HEK293 (cell line): Measurements from ENCODE around the gene CHMP1B.

Experiments
- GLI4 ChIP-seq: fragments of 450-650 bp; formaldehyde crosslinking; IDR thresholded peaks from 2 replicates; pipeline ENCODE4 v1.5.1; 2016; ENCODE audit warnings: missing biosample characterization, missing genetic modification characterization
- HOXA7 ChIP-seq: sonication (generic); formaldehyde crosslinking; IDR thresholded peaks from 2 replicates; pipeline ENCODE4 v1.8.1; 2022; ENCODE audit warnings: missing genetic modification reagents, borderline replicate concordance
- MYNN ChIP-seq: fragments of 450-650 bp; formaldehyde crosslinking; IDR thresholded peaks from 2 replicates; pipeline ENCODE4 v1.5.1; 2016; ENCODE audit warnings: missing biosample characterization, missing genetic modification characterization, borderline replicate concordance
- SCRT1 ChIP-seq: fragments of 450-650 bp; formaldehyde crosslinking; IDR thresholded peaks from 2 replicates; pipeline ENCODE4 v1.5.1; 2016; ENCODE audit warnings: missing biosample characterization, missing genetic modification characterization, borderline replicate concordance
- SP7 ChIP-seq: fragments of 450-650 bp; formaldehyde crosslinking; IDR thresholded peaks from 2 replicates; pipeline ENCODE4 v1.5.1; 2016; ENCODE audit warnings: missing biosample characterization, missing genetic modification characterization
- ZFP69B ChIP-seq: fragments of 450-650 bp; formaldehyde crosslinking; IDR thresholded peaks from 2 replicates; pipeline ENCODE4 v1.5.1; 2016; ENCODE audit warnings: missing biosample characterization, missing genetic modification characterization
- ZNF169 ChIP-seq: fragments of 450-650 bp; formaldehyde crosslinking; IDR thresholded peaks from 2 replicates; pipeline ENCODE4 v1.5.1; 2016; ENCODE audit warnings: missing biosample characterization, missing genetic modification characterization
- ZNF19 ChIP-seq: fragments of 450-650 bp; formaldehyde crosslinking; IDR thresholded peaks from 2 replicates; pipeline ENCODE4; 2016; ENCODE audit warnings: missing biosample characterization, missing genetic modification characterization, low read depth
- ZNF473 ChIP-seq: fragments of 450-650 bp; formaldehyde crosslinking; IDR thresholded peaks from 2 replicates; pipeline ENCODE4 v1.5.1; 2017; ENCODE audit warnings: missing biosample characterization, missing genetic modification characterization
- ZNF621 ChIP-seq: fragments of 450-650 bp; formaldehyde crosslinking; IDR thresholded peaks from 2 replicates; pipeline ENCODE4 v1.5.1; 2017; ENCODE audit warnings: missing biosample characterization, missing genetic modification characterization
- ZNF624 ChIP-seq: fragments of 450-650 bp; formaldehyde crosslinking; IDR thresholded peaks from 2 replicates; pipeline ENCODE4 v1.5.1; 2017; ENCODE audit warnings: missing biosample characterization, missing genetic modification characterization
- ZNF701 ChIP-seq: fragments of 450-650 bp; formaldehyde crosslinking; IDR thresholded peaks from 2 replicates; pipeline ENCODE4 v1.5.1; 2016; ENCODE audit warnings: missing biosample characterization, missing genetic modification characterization
- TF ChIP-seq, protein P1 (sequence below): fragments of 450-650 bp; formaldehyde crosslinking; IDR thresholded peaks from 2 replicates; pipeline ENCODE4 v1.5.1; 2016; ENCODE audit warnings: missing biosample characterization, missing genetic modification characterization
- TF ChIP-seq, protein P2 (sequence below): fragments of 450-650 bp; formaldehyde crosslinking; IDR thresholded peaks from 2 replicates; pipeline ENCODE4 v1.5.1; 2016; ENCODE audit warnings: missing biosample characterization, missing genetic modification characterization
- TF ChIP-seq, protein P3 (sequence below): fragments of 450-650 bp; formaldehyde crosslinking; IDR thresholded peaks from 2 replicates; pipeline ENCODE4 v1.5.1; 2016; ENCODE audit warnings: missing biosample characterization, missing genetic modification characterization
- TF ChIP-seq, protein P4 (sequence below): fragments of 450-650 bp; formaldehyde crosslinking; IDR thresholded peaks from 2 replicates; pipeline ENCODE4 v1.5.1; 2016; ENCODE audit warnings: missing biosample characterization, missing genetic modification characterization
- TF ChIP-seq, protein P5 (sequence below): fragments of 450-650 bp; formaldehyde crosslinking; IDR thresholded peaks from 2 replicates; pipeline ENCODE4 v1.5.1; 2016; ENCODE audit warnings: missing biosample characterization, missing genetic modification characterization
- TF ChIP-seq, protein P6 (sequence below): fragments of 450-650 bp; formaldehyde crosslinking; conservative IDR thresholded peaks from 2 replicates; pipeline ENCODE4 v1.5.1; 2016; ENCODE audit warnings: low read depth, missing biosample characterization, missing genetic modification characterization
- TF ChIP-seq, protein P7 (sequence below): fragments of 450-650 bp; formaldehyde crosslinking; IDR thresholded peaks from 2 replicates; pipeline ENCODE4 v1.5.1; 2016; ENCODE audit warnings: missing biosample characterization, missing genetic modification characterization
- TF ChIP-seq, protein P8 (sequence below): fragments of 450-650 bp; formaldehyde crosslinking; IDR thresholded peaks from 2 replicates; pipeline ENCODE4 v1.5.1; 2016; ENCODE audit warnings: missing biosample characterization, missing genetic modification characterization

Gene CHMP1B

DNA sequence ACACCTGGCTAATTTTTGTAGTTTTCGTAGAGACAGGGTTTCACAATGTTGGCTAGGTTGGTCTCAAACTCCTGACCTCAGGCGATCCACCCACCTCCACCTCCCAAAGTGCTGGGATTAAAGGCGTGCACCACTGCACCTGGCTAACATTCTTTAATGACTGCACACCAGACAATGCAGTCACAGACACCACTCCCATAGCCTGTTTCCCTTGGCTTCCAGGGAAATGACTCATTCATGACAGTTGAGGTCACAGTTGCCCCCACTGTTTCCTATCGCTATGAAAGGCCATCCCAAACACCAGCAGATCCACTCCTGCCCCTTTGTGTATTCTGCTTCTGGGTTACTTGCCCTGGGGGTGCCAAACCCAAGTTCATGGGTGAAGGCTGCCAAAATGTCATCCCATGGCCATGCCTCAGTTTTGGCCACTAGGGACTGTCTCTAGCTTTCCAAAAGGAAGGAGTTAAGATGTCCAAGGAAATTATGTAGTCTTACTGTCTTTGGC lies 8.7 kb downstream of the CHMP1B start (continued):
- TF ChIP-seq, protein P1, sequence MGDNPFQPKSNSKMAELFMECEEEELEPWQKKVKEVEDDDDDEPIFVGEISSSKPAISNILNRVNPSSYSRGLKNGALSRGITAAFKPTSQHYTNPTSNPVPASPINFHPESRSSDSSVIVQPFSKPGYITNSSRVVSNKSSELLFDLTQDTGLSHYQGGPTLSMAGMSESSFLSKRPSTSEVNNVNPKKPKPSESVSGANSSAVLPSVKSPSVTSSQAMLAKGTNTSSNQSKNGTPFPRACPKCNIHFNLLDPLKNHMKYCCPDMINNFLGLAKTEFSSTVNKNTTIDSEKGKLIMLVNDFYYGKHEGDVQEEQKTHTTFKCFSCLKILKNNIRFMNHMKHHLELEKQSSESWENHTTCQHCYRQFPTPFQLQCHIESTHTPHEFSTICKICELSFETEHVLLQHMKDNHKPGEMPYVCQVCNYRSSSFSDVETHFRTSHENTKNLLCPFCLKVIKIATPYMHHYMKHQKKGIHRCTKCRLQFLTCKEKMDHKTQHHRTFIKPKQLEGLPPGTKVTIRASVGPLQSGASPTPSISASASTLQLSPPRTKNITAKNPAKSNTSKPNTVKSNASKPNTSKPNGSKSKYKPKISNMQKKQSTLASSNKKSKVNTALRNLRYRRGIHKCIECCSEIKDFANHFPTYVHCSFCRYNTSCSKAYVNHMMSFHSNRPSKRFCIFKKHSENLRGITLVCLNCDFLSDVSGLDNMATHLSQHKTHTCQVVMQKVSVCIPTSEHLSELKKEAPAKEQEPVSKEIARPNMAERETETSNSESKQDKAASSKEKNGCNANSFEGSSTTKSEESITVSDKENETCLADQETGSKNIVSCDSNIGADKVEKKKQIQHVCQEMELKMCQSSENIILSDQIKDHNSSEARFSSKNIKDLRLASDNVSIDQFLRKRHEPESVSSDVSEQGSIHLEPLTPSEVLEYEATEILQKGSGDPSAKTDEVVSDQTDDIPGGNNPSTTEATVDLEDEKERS: no peak
- no peak for TF ChIP-seq ZNF624 (tag by site-specific recombination)
- TF ChIP-seq, protein P2, sequence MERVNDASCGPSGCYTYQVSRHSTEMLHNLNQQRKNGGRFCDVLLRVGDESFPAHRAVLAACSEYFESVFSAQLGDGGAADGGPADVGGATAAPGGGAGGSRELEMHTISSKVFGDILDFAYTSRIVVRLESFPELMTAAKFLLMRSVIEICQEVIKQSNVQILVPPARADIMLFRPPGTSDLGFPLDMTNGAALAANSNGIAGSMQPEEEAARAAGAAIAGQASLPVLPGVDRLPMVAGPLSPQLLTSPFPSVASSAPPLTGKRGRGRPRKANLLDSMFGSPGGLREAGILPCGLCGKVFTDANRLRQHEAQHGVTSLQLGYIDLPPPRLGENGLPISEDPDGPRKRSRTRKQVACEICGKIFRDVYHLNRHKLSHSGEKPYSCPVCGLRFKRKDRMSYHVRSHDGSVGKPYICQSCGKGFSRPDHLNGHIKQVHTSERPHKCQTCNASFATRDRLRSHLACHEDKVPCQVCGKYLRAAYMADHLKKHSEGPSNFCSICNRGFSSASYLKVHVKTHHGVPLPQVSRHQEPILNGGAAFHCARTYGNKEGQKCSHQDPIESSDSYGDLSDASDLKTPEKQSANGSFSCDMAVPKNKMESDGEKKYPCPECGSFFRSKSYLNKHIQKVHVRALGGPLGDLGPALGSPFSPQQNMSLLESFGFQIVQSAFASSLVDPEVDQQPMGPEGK (tag by site-specific recombination): 0 out of 2 replicates have a peak, but pooled peaks have one; percentile 28
- no peak for TF ChIP-seq SCRT1
- TF ChIP-seq, protein P3, sequence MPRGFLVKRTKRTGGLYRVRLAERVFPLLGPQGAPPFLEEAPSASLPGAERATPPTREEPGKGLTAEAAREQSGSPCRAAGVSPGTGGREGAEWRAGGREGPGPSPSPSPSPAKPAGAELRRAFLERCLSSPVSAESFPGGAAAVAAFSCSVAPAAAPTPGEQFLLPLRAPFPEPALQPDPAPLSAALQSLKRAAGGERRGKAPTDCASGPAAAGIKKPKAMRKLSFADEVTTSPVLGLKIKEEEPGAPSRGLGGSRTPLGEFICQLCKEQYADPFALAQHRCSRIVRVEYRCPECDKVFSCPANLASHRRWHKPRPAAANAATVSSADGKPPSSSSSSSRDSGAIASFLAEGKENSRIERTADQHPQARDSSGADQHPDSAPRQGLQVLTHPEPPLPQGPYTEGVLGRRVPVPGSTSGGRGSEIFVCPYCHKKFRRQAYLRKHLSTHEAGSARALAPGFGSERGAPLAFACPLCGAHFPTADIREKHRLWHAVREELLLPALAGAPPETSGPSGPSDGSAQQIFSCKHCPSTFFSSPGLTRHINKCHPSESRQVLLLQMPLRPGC (tag by site-specific recombination): no peak
- no peak for TF ChIP-seq MYNN
- TF ChIP-seq, protein P4, sequence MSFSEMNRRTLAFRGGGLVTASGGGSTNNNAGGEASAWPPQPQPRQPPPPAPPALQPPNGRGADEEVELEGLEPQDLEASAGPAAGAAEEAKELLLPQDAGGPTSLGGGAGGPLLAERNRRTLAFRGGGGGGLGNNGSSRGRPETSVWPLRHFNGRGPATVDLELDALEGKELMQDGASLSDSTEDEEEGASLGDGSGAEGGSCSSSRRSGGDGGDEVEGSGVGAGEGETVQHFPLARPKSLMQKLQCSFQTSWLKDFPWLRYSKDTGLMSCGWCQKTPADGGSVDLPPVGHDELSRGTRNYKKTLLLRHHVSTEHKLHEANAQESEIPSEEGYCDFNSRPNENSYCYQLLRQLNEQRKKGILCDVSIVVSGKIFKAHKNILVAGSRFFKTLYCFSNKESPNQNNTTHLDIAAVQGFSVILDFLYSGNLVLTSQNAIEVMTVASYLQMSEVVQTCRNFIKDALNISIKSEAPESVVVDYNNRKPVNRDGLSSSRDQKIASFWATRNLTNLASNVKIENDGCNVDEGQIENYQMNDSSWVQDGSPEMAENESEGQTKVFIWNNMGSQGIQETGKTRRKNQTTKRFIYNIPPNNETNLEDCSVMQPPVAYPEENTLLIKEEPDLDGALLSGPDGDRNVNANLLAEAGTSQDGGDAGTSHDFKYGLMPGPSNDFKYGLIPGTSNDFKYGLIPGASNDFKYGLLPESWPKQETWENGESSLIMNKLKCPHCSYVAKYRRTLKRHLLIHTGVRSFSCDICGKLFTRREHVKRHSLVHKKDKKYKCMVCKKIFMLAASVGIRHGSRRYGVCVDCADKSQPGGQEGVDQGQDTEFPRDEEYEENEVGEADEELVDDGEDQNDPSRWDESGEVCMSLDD (tag by site-specific recombination): no peak
- no peak for TF ChIP-seq HOXA7 (CRISPR knock-in tag)
- TF ChIP-seq, protein P5, sequence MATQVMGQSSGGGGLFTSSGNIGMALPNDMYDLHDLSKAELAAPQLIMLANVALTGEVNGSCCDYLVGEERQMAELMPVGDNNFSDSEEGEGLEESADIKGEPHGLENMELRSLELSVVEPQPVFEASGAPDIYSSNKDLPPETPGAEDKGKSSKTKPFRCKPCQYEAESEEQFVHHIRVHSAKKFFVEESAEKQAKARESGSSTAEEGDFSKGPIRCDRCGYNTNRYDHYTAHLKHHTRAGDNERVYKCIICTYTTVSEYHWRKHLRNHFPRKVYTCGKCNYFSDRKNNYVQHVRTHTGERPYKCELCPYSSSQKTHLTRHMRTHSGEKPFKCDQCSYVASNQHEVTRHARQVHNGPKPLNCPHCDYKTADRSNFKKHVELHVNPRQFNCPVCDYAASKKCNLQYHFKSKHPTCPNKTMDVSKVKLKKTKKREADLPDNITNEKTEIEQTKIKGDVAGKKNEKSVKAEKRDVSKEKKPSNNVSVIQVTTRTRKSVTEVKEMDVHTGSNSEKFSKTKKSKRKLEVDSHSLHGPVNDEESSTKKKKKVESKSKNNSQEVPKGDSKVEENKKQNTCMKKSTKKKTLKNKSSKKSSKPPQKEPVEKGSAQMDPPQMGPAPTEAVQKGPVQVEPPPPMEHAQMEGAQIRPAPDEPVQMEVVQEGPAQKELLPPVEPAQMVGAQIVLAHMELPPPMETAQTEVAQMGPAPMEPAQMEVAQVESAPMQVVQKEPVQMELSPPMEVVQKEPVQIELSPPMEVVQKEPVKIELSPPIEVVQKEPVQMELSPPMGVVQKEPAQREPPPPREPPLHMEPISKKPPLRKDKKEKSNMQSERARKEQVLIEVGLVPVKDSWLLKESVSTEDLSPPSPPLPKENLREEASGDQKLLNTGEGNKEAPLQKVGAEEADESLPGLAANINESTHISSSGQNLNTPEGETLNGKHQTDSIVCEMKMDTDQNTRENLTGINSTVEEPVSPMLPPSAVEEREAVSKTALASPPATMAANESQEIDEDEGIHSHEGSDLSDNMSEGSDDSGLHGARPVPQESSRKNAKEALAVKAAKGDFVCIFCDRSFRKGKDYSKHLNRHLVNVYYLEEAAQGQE: no peak
- TF ChIP-seq ZNF169: no peak
- TF ChIP-seq SP7 (tag by site-specific recombination): no peak
- no peak for TF ChIP-seq ZNF19 (tag by site-specific recombination)
- no peak for TF ChIP-seq ZNF621 (tag by site-specific recombination)
- TF ChIP-seq GLI4: no peak
- TF ChIP-seq ZNF473 (tag by site-specific recombination): no peak
- TF ChIP-seq ZFP69B (tag by site-specific recombination): no peak
- TF ChIP-seq, protein P6, sequence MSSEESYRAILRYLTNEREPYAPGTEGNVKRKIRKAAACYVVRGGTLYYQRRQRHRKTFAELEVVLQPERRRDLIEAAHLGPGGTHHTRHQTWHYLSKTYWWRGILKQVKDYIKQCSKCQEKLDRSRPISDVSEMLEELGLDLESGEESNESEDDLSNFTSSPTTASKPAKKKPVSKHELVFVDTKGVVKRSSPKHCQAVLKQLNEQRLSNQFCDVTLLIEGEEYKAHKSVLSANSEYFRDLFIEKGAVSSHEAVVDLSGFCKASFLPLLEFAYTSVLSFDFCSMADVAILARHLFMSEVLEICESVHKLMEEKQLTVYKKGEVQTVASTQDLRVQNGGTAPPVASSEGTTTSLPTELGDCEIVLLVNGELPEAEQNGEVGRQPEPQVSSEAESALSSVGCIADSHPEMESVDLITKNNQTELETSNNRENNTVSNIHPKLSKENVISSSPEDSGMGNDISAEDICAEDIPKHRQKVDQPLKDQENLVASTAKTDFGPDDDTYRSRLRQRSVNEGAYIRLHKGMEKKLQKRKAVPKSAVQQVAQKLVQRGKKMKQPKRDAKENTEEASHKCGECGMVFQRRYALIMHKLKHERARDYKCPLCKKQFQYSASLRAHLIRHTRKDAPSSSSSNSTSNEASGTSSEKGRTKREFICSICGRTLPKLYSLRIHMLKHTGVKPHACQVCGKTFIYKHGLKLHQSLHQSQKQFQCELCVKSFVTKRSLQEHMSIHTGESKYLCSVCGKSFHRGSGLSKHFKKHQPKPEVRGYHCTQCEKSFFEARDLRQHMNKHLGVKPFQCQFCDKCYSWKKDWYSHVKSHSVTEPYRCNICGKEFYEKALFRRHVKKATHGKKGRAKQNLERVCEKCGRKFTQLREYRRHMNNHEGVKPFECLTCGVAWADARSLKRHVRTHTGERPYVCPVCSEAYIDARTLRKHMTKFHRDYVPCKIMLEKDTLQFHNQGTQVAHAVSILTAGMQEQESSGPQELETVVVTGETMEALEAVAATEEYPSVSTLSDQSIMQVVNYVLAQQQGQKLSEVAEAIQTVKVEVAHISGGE (tag by site-specific recombination): no peak
- TF ChIP-seq, protein P7, sequence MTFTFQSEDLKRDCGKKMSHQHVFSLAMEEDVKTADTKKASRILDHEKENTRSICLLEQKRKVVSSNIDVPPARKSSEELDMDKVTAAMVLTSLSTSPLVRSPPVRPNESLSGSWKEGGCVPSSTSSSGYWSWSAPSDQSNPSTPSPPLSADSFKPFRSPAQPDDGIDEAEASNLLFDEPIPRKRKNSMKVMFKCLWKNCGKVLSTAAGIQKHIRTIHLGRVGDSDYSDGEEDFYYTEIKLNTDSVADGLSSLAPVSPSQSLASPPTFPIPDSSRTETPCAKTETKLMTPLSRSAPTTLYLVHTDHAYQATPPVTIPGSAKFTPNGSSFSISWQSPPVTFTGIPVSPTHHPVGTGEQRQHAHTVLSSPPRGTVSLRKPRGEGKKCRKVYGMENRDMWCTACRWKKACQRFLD: no peak
- no peak for TF ChIP-seq ZNF701 (tag by site-specific recombination)
- TF ChIP-seq, protein P8, sequence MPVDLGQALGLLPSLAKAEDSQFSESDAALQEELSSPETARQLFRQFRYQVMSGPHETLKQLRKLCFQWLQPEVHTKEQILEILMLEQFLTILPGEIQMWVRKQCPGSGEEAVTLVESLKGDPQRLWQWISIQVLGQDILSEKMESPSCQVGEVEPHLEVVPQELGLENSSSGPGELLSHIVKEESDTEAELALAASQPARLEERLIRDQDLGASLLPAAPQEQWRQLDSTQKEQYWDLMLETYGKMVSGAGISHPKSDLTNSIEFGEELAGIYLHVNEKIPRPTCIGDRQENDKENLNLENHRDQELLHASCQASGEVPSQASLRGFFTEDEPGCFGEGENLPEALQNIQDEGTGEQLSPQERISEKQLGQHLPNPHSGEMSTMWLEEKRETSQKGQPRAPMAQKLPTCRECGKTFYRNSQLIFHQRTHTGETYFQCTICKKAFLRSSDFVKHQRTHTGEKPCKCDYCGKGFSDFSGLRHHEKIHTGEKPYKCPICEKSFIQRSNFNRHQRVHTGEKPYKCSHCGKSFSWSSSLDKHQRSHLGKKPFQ (tag by site-specific recombination): no peak
